SK-N-SH treated with all-trans-retinoic acid at 6 μM for 48 hours (cell line): ENCODE data around the gene MUC3A.

Source experiments
- BACH2 ChIP-seq: fragments of 250-450 bp; sonication (Bioruptor Pico); IDR thresholded peaks from 2 replicates; pipeline ENCODE4 v1.9.0; 2021; ENCODE audit warnings: mild to moderate bottlenecking, borderline replicate concordance
- CREB5 ChIP-seq: fragments of 250-450 bp; sonication (Bioruptor Pico); IDR thresholded peaks from 2 replicates; pipeline ENCODE4 v1.5.1; 2020; ENCODE audit warnings: low read depth, mild to moderate bottlenecking, moderate library complexity
- CSRNP3 ChIP-seq: fragments of 250-450 bp; sonication (Bioruptor Pico); IDR thresholded peaks from 2 replicates; pipeline ENCODE4 v1.5.1; 2021; ENCODE audit warnings: mild to moderate bottlenecking, moderate library complexity
- OSR1 ChIP-seq: fragments of 250-450 bp; sonication (Bioruptor Pico); IDR thresholded peaks from 2 replicates; pipeline ENCODE4 v1.8.0; 2022; ENCODE audit warnings: moderate library complexity, mild to moderate bottlenecking, inconsistent platforms
- PATZ1 ChIP-seq: fragments of 250-450 bp; sonication (Bioruptor Pico); IDR thresholded peaks from 2 replicates; pipeline ENCODE4 v1.8.0; 2020; ENCODE audit warnings: mild to moderate bottlenecking, moderate library complexity, borderline replicate concordance
- RARB ChIP-seq: fragments of 250-450 bp; sonication (Bioruptor Pico); IDR thresholded peaks from 2 replicates; pipeline ENCODE4 v1.8.0; 2021; ENCODE audit warnings: mild to moderate bottlenecking, moderate library complexity
- TCF4 ChIP-seq: fragments of 250-450 bp; sonication (Bioruptor Pico); IDR thresholded peaks from 2 replicates; pipeline ENCODE4 v1.8.0; 2021; ENCODE audit warnings: mild to moderate bottlenecking, moderate library complexity, borderline replicate concordance
- TOX ChIP-seq: fragments of 250-450 bp; sonication (Bioruptor Pico); IDR thresholded peaks from 2 replicates; pipeline ENCODE4 v1.8.0; 2021; ENCODE audit warnings: mild to moderate bottlenecking, moderate library complexity, borderline replicate concordance
- TSHZ2 ChIP-seq: fragments of 250-450 bp; sonication (Bioruptor Pico); IDR thresholded peaks from 2 replicates; pipeline ENCODE4 v1.5.0; 2020; ENCODE audit warnings: mild to moderate bottlenecking, moderate library complexity
- ZFP3 ChIP-seq: fragments of 250-450 bp; sonication (Bioruptor Pico); IDR thresholded peaks from 2 replicates; pipeline ENCODE4 v1.5.0; 2020; ENCODE audit warnings: mild to moderate bottlenecking, moderate library complexity
- ZFP30 ChIP-seq: fragments of 450-650 bp; formaldehyde crosslinking; IDR thresholded peaks from 2 replicates; pipeline ENCODE4 v1.5.0; 2022; ENCODE audit warnings: mild to moderate bottlenecking, moderate library complexity
- ZNF565 ChIP-seq: fragments of 450-650 bp; formaldehyde crosslinking; conservative IDR thresholded peaks from 2 replicates; pipeline ENCODE4 v1.5.0; 2020; ENCODE audit warnings: low read depth, mild to moderate bottlenecking, moderate library complexity
- ZNF70 ChIP-seq: fragments of 450-650 bp; formaldehyde crosslinking; IDR thresholded peaks from 2 replicates; pipeline ENCODE4 v1.5.0; 2020; ENCODE audit warnings: mild to moderate bottlenecking, moderate library complexity
- ZNF8 ChIP-seq: fragments of 450-650 bp; formaldehyde crosslinking; IDR thresholded peaks from 2 replicates; pipeline ENCODE4 v1.5.0; 2020; ENCODE audit warnings: mild to moderate bottlenecking, moderate library complexity

GRCh38 chr7:100943693-100944092 lies 5.6 kb upstream of the MUC3A start:
- no peak for TF ChIP-seq ZNF70 (CRISPR knock-in tag)
- no peak for TF ChIP-seq CREB5
- no peak for TF ChIP-seq RARB
- no peak for TF ChIP-seq ZFP30
- TF ChIP-seq PATZ1 (CRISPR knock-in tag): no peak
- TF ChIP-seq ZNF565: no peak
- no peak for TF ChIP-seq ZFP3 (CRISPR knock-in tag)
- TF ChIP-seq TCF4 (CRISPR knock-in tag): no peak
- no peak for TF ChIP-seq BACH2
- no peak for TF ChIP-seq TOX
- no peak for TF ChIP-seq ZNF8 (CRISPR knock-in tag)
- TF ChIP-seq CSRNP3: no peak
- TF ChIP-seq OSR1 (CRISPR knock-in tag): no peak
- no peak for TF ChIP-seq TSHZ2 (CRISPR knock-in tag)
